ENCODE measurements around the gene MAPK14.

Gene MAPK14

DNA sequence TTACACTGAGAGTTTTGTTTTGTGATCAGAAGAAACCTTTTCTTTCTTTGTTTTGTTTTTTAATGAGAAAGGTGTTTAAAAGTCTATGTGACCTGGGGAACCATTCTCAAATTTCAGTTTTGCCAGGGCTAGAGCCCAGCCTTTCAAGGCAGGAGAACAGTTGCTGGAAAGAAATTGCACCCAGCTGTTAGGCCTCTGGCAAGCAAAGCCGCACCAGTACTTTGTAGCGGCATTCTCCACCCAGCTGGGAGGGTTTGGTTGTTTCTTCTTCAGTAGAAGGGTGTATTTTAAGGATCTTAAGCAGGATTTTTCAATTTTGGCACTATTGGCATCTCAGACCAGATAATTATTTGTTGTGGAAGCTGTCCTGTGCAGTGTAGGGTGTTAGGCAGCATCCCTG is 86.1 kb downstream of the MAPK14 start:
- DNase-seq: no peak
- Mint-ChIP-seq H3K27ac (peak overlapping the region; percentile 68), H3K9me3 (no peaks in the 10 kb centered on the region), H3K4me3 (no peak overlapping the region), H3K27me3 (no peaks in the 10 kb centered on the region), H3K36me3 (ENCODE audit: low read depth) (peaks cover 63% of the 10 kb centered on the region), H3K4me1 (ENCODE audit: low read depth) (peaks cover 71% of the 10 kb centered on the region)

DNA sequence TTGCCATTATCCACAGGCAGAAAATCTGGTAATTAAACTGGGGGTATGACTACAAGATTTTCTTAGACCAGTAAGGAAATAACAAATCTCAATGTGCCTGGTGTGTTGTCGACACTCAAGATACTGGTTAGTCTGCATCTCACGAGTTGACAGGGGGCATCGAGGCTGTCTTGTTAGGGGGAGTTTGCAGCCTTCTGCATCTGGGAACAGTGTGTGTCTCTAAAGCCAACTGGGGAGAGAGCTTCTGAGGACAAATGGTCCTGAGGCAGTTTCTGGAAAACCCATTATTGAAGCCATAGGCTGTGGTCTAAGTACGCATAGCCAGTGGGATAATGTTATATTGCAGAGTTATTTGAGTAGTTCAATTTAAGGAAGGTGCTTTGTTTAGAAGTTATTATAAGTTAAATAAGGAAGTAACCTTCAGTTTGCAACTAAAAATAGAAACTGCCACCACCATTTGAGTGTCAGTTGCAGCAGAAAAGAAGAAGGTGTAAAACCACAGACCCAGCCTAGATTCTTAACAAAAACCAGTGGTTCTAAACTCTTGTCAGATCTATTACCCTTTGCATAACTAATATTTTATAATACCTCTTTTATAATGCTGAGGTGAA is 87.3 kb downstream of the MAPK14 start:
- Mint-ChIP-seq H3K36me3 (ENCODE audit: low read depth) (peaks cover 60% of the 10 kb centered on the region), H3K27ac (peak overlapping the region; percentile 92), H3K9me3 (no peaks in the 10 kb centered on the region), H3K4me1 (ENCODE audit: low read depth) (peaks cover 71% of the 10 kb centered on the region), H3K4me3 (no peak overlapping the region), H3K27me3 (no peaks in the 10 kb centered on the region)
- DNase-seq: no peak

GRCh38 chr6:36115412-36115811 is 87.8 kb downstream of the MAPK14 start:
- no peaks in the 10 kb centered on the region for H3K9me3 Mint-ChIP-seq
- H3K27ac Mint-ChIP-seq: no peak overlapping the region
- H3K4me1 Mint-ChIP-seq (ENCODE audit: low read depth): peaks cover 72% of the 10 kb centered on the region
- peaks cover 57% of the 10 kb centered on the region for H3K36me3 Mint-ChIP-seq (ENCODE audit: low read depth)
- H3K4me3 Mint-ChIP-seq: no peak overlapping the region
- no peak for DNase-seq
- no peaks in the 10 kb centered on the region for H3K27me3 Mint-ChIP-seq

DNA sequence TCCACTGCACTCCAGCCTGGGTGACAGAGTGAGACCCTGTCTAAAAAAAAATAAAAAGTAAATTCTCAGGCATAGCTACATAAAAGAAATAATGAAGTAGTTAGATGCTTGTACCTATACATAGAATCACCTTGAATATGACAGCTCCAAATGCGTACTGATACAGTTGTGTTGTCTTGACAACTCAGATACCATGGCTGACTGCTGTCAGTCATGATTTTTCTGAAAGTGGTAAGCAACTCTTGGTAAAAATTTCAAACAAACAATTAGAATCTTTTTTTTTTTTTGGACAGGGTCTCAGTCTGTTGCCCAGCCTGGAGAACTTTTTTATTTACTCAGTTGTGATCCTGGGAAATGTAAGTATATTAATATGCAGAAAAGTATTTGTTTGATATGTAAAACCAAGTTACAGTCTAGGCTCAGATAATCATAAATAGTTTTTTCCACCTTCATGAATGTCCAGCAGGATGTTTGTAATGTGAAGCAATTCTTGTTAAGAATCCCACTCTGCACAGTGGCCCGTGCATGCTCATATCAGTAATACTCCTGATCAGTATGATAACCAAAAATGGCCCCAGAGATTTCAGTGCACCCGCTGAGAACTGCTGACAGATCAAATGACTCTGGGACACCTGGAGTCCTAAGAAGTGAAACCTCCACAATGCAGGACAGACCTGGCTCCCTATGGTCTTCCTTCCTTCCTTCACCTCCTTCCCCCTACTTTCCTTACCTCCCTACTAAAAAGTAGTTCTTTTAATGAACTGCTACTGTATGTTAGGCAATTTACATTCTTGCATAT is 88.7 kb downstream of the MAPK14 start:
- peaks cover 50% of the 10 kb centered on the region for H3K36me3 Mint-ChIP-seq (ENCODE audit: low read depth)
- peak overlapping the region; percentile 28 for H3K27ac Mint-ChIP-seq
- no peaks in the 10 kb centered on the region for H3K9me3 Mint-ChIP-seq
- H3K4me3 Mint-ChIP-seq: no peak overlapping the region
- peaks cover 81% of the 10 kb centered on the region for H3K4me1 Mint-ChIP-seq (ENCODE audit: low read depth)
- no peak for DNase-seq
- H3K27me3 Mint-ChIP-seq: no peaks in the 10 kb centered on the region

- peak overlapping the region; percentile 0 for H3K27ac Mint-ChIP-seq
- no peak for DNase-seq
- H3K4me1 Mint-ChIP-seq (ENCODE audit: low read depth): peaks cover 87% of the 10 kb centered on the region
- no peaks in the 10 kb centered on the region for H3K27me3 Mint-ChIP-seq
- no peaks in the 10 kb centered on the region for H3K9me3 Mint-ChIP-seq
- no peak overlapping the region for H3K4me3 Mint-ChIP-seq
- peaks cover 45% of the 10 kb centered on the region for H3K36me3 Mint-ChIP-seq (ENCODE audit: low read depth)
Observed at GRCh38 chr6:36116943-36117342, 89.3 kb downstream of the MAPK14 start.

DNA sequence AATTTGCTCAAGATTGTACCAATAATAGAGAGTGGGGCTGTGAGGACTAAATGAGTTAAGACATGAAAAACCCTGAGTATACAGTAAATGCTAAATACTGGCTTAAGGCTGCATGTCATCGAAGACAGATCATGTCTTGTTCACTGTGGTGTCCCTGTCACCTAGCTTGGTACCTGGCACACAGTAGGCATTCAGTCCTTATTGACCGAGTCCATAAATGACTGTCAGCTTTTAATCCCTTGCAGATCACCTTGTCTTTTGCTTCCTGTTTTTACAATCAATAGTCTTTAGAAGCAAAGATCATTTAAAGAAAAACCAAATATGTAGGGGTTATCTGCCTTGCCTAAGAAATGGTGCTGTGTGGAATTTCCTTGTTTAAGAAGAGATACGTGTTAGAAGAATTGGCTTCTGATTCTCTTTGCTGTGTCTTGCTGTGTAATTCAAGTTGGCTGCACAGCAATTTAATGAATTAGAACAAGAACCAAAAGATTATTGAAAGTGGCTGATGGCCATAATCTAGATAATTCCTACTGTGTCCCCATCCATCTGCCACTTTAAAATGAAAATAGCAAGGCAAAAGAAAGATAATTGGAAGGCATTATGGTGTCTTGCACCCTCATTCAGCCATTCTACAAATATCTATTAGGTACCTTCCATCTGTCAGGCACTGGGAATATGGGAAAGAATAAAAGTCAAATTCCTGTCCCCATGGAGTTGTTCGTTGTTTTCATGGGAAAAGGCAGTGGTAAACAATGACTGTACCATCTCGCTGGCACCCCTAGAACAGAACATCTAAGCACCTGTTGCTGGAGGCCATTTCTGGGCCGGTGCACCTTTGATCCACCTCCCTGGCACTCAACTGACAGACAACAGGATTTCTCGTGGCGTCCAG is 90.3 kb downstream of the MAPK14 start:
- no peaks in the 10 kb centered on the region for H3K27me3 Mint-ChIP-seq
- H3K36me3 Mint-ChIP-seq (ENCODE audit: low read depth): peaks cover 37% of the 10 kb centered on the region
- H3K9me3 Mint-ChIP-seq: no peaks in the 10 kb centered on the region
- H3K4me1 Mint-ChIP-seq (ENCODE audit: low read depth): peaks cover 93% of the 10 kb centered on the region
- H3K4me3 Mint-ChIP-seq: no peak overlapping the region
- H3K27ac Mint-ChIP-seq: peak overlapping the region; percentile 76
- no peak for DNase-seq

DNA sequence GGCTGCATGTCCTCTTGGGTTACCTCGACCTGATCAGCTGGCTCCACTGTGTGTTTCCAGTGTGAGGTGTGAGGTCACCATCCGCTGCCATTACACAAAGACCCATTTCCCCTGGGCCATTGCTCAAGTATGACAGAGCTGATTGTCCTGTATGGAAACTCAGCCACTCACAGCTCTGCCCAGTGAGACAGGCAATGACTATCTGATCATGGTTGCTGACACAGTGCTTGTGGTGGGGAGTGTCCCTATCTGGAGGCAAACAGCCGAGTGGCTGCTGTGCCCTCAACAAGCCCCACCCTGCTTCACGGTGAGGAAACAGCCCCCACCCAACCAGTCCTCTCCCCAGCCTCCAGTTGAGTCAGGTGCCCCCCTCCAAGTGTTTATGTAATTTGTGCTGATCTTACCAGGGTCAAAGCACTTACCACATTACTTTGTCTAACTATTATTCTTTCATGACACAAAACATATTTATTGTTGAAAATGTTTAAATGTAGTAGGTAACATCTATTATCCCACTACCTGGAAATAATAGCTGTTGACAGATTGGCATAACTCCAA is 91.0 kb downstream of the MAPK14 start:
- peak; percentile 62 for DNase-seq
- no peak overlapping the region for H3K4me3 Mint-ChIP-seq
- H3K4me1 Mint-ChIP-seq (ENCODE audit: low read depth): peaks cover 94% of the 10 kb centered on the region
- H3K27me3 Mint-ChIP-seq: no peaks in the 10 kb centered on the region
- H3K9me3 Mint-ChIP-seq: no peaks in the 10 kb centered on the region
- H3K27ac Mint-ChIP-seq: peak overlapping the region; percentile 76
- H3K36me3 Mint-ChIP-seq (ENCODE audit: low read depth): peaks cover 31% of the 10 kb centered on the region

GRCh38 chr6:36119209-36119608 is 91.6 kb downstream of the MAPK14 start:
- H3K9me3 Mint-ChIP-seq: no peaks in the 10 kb centered on the region
- peaks cover 30% of the 10 kb centered on the region for H3K36me3 Mint-ChIP-seq (ENCODE audit: low read depth)
- H3K4me3 Mint-ChIP-seq: no peak overlapping the region
- H3K27me3 Mint-ChIP-seq: no peaks in the 10 kb centered on the region
- peak overlapping the region; percentile 97 for H3K27ac Mint-ChIP-seq
- H3K4me1 Mint-ChIP-seq (ENCODE audit: low read depth): peaks cover 92% of the 10 kb centered on the region
- DNase-seq: no peak

- Mint-ChIP-seq H3K9me3 (no peaks in the 10 kb centered on the region), H3K36me3 (ENCODE audit: low read depth) (peaks cover 30% of the 10 kb centered on the region), H3K27me3 (no peaks in the 10 kb centered on the region), H3K4me3 (peak overlapping the region; percentile 71), H3K4me1 (ENCODE audit: low read depth) (peaks cover 89% of the 10 kb centered on the region), H3K27ac (peak overlapping the region; percentile 97)
- DNase-seq: no peak
Observed at GRCh38 chr6:36120018-36120417, 92.4 kb downstream of the MAPK14 start.

- Mint-ChIP-seq H3K36me3 (ENCODE audit: low read depth) (peaks cover 30% of the 10 kb centered on the region), H3K9me3 (no peaks in the 10 kb centered on the region), H3K4me1 (ENCODE audit: low read depth) (peaks cover 86% of the 10 kb centered on the region), H3K27me3 (no peaks in the 10 kb centered on the region), H3K27ac (peak overlapping the region; percentile 97), H3K4me3 (peak overlapping the region; percentile 71)
- DNase-seq: peak; percentile 71
Observed at GRCh38 chr6:36120539-36120938, 92.9 kb downstream of the MAPK14 start.

DNA sequence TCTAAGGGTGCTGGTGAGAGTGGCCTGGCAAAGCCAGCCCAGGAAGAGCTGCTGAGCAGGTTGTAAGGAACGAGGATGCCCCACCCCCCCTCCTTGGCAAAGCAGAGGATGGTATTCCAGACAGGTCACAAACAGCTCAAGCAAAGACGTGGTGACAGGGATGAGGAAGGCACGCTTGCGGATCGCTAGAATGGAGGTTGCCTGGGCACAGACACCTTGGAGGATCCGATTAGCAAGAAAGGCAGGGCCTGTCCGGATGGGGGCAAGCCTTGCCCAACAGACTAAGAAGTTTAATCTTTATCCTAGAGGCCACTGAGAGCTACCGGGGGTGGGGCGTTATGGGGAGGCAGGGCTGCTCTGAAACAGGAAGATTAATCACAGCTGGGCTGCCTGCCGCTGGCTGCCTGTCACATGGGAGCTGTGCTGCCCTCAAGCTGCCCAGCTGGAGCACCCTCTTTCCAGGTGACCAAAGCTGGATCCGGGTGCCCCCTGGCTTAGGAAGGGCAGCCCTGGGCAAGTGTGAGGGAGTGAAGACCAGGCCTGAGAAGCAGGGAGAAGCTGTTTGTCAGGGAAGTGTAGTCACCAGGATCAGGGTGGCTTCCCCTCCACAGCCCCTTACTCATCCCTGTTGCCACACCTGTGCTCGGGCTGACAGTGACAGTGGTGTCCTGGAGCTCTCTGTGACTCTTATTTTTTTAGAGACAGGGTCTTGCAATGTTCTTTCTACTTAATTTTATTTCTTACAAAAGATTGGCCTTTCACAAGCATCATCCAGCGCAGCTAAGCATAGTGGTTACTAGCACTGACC is 93.6 kb downstream of the MAPK14 start:
- Mint-ChIP-seq H3K27ac (peak overlapping the region; percentile 97), H3K4me1 (ENCODE audit: low read depth) (peaks cover 87% of the 10 kb centered on the region), H3K9me3 (no peaks in the 10 kb centered on the region), H3K4me3 (peak overlapping the region; percentile 71), H3K36me3 (ENCODE audit: low read depth) (peaks cover 27% of the 10 kb centered on the region), H3K27me3 (no peaks in the 10 kb centered on the region)
- peak; percentile 71 for DNase-seq

DNA sequence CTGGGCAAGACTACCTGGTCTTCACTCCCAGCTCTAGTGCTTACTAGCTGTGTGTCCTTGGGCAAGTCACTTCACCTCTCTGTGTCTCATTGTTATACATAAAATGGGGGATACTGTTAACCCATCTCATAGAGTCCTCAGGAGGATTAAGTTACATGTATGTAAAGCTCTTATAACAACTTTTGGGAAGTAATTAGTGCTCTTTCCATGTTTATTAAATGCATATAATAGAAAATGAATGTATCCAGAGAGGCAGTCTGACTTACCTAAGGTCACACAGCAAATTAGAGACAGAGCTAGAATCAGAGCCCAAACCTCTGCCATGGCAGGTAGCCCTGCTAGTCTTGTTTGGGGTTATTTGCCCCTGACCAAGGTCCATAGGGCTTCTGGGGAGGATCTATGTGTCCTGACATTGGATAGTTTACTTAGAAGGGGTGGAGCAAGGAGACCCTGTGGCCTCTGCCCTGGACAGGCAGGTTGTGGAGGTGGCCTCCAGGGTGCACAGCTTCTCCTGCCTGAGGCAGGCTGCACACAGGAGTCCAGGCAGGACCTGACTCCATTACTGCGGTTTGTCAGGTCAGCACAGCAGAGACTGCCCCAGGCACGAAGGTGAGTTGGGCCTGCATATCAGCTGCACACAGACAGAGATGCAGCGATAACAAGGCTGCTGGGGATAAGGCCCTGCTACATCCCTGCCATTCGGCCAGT is 94.3 kb downstream of the MAPK14 start:
- no peak for DNase-seq
- no peaks in the 10 kb centered on the region for H3K27me3 Mint-ChIP-seq
- no peaks in the 10 kb centered on the region for H3K9me3 Mint-ChIP-seq
- H3K27ac Mint-ChIP-seq: peak overlapping the region; percentile 97
- peak overlapping the region; percentile 25 for H3K4me3 Mint-ChIP-seq
- H3K4me1 Mint-ChIP-seq (ENCODE audit: low read depth): peaks cover 89% of the 10 kb centered on the region
- peaks cover 21% of the 10 kb centered on the region for H3K36me3 Mint-ChIP-seq (ENCODE audit: low read depth)

GRCh38 chr6:36122495-36123269 is 95.1 kb downstream of the MAPK14 start:
- Mint-ChIP-seq H3K4me3 (no peak overlapping the region), H3K36me3 (ENCODE audit: low read depth) (peaks cover 17% of the 10 kb centered on the region)

More at GRCh38 chr6:36122495-36123269, 95.1 kb downstream of the MAPK14 start:
- H3K4me1 Mint-ChIP-seq (ENCODE audit: low read depth): peaks cover 88% of the 10 kb centered on the region
- peak; percentile 28 for DNase-seq
- peak overlapping the region; percentile 97 for H3K27ac Mint-ChIP-seq
- no peaks in the 10 kb centered on the region for H3K9me3 Mint-ChIP-seq
- no peaks in the 10 kb centered on the region for H3K27me3 Mint-ChIP-seq

Data from activated T-cell treated with anti-CD3 and anti-CD28 coated beads, Interleukin-2, amount 50 U/mL, for 24 hours (primary cell).